ENCODE results near the gene IGF1.

IGF1 gene

DNA sequence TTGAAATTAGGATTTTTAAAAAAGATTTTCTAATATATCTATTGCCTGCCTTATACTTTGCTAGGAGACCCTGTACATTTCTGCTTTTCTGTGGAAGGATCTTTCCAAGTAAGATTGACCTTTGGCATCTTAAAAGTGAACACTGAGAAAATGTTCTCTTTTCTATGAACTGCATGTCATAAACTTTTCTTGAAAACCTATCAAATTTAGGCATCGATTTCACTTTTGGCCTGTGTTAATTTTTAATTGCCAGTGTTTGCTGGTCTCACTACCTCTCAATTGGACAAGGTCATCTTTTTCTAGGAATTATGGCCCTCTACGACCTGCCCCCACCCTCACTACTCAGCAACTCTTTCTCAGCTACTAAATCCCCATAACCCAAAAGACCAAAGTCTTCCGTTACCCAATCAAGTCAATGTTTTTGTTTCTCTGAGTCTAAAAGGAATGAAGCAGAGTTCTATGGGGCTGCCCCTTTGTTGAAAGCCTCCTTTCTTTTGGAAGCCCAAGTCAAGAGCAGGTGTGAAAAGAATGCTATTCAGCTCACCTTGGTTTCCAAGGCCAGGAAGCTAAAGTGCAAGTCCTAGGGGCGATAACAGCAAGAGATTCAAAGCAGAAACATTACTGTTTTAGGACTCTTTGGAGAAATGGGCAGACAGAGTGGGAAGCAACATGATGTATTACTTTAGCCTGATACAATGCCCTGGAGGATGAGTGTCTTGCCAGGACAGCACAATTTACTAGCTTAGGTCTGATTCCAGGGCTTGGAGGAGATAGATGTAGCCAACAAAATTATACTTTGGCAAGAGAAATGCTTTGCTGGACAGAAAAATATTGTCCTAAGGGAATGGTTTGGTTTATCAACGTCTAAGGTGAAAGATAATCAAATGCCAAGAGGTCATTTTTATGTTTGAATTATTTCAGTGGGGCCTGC is 55.0 kb downstream of the IGF1 start:
- DNase-seq = no peak

DNA sequence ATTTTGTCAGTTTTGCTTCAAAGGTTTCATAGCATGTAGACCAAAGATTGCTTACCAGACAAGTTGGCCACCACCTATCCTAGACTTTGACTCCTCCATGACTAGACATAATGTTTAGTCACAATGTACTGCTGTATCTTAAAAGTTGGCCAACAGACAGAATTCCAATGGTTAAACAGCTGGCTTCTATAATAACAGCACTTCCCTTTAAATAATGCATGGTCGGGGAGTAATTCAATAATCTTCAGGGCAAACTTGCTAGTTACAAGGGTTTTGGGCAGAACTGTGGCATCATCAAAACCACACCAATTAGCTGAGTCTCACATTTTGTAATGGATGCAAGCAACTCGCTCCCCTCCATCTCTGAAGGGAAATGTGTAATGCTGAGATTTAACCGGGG is 56.9 kb downstream of the IGF1 start:
- DNase-seq = no peak

DNA sequence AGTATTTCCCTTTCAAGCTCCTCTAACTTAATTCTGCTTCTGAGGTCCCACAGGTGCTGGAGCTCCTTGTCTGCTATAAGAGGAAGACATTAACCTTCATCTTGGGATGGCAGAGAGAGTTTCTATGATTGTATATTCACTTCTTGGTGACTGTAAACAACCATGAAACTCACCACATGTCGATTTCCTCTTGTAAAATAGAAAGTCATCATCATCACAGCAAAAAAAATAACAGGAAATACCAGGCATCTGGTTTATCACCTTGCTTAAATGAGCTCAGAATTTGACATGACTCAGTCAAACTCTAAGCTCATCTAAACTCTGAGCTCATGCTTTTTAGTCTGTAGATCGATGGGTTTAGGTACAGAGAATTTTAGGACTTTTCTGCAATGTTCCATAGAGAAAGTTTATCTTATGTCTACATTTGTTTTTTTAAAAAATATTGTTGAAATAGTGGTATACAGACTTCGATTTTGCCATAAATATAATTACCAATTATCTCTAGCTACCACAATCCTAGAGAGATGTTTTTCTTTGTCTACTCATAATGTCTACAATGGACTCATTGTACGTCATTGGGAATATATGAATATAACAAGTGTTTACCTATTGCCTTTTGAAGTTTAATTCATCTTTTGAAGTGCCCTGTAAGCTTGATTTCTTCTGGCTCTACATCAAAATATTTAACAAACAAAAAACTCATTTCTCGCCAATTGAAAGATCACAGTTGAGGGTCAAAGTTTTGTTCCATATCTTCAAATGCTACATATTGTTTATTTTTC is 58.4 kb downstream of the IGF1 start:
- peak; percentile 4 for DNase-seq

DNA sequence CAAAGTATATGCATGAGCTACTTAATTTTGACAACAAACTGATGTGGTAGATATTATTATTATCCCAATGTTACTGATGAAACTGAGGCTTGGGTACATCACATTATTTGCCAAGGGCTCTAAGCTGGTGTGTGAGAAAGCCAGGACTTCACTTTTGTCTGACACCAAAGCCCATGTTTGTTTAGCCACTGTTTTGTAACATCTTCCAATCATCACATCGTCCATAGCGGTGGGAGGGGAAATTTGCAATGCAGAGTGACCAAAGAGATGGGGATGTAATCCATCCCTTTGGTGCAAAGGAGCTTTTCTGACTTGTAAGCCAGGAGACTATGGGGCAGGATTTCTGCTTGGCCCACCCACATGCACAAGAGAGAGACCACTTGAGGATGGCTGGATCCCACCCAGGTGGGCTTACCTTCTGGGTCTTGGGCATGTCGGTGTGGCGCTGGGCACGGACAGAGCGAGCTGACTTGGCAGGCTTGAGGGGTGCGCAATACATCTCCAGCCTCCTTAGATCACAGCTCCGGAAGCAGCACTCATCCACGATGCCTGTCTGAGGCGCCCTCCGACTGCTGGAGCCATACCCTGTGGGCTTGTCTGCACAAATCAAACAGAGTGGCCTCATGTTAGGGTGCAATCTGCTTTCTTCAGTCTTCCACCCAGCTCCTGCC is 61.1 kb downstream of the IGF1 start:
- DNase-seq = no peak

DNA sequence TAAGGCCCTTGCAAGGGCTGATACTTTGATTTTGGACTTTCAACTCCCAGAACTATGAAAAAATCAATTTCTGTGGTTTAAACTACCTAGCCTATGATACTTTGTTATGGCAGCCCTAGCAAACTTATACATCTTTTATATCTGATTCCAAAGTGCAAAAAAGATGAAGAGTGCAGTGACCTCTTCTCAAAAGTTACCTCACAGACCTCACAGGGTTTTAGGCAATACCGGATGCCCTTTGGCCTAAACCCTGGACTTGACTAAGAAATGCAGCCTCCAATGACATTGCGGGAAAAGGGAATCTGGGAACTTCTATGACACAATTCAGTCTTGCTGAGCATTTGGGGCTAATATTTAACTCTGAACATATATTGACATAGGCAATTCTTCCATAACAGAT is 63.3 kb downstream of the IGF1 start:
- no peak for DNase-seq

DNA sequence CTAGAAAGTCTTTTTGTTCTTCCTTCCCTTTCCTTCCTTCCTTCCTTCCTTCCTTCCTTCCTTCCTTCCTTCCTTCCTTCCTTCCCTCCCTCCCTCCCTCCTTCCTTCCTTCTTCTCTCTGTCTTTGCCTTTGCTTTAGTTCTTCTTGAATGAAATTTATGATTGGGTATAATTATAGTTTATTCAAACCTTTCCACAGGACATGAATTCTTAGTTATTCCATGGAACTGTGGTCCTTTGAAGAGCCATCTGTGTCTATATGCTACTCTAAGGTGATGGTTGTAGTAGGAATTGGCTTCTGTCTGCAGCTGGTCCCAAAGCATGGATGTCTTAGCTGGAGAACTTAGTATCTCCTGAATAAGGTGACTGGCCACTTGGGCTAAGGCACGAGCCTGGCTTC is 64.8 kb downstream of the IGF1 start:
- no peak for DNase-seq

DNA sequence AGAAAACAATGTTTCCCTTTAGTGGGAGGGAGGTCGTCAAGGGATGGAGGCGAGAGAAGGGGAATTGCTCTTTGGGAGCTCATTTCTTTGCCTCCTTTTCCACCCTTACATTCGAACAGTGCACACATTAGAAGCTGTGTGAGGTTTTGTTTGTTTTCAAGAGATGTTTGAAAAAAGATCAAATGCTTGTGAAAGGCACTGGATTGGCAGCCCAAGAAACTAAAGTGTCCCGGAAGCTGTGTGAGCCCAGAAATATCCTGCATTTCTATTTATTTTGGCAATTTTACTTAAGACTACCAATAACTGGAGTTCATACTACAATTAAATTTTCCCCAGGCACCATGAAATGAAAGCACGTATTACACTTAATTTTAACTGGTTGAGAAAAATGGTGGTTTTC is 67.0 kb downstream of the IGF1 start:
- DNase-seq = no peak

DNA sequence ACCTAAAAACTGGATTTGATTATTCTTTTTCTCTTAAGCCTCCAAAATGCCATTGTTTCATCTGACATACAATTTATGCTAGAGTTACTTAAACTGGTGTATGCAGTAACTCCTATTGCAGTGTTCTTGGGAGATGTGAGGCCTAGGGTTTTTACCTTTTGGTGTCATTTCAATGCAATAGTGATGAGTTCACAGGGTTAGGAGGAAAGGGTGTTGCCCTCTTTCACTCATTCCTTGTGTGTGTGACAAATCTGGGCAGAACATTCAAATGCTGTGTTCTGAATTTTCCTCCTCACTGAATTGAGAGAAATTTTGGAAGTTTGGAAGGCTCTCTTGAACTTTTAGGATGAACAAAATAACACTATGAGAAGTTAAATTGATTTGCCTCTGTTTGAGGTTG is 69.9 kb downstream of the IGF1 start:
- no peak for DNase-seq

DNA sequence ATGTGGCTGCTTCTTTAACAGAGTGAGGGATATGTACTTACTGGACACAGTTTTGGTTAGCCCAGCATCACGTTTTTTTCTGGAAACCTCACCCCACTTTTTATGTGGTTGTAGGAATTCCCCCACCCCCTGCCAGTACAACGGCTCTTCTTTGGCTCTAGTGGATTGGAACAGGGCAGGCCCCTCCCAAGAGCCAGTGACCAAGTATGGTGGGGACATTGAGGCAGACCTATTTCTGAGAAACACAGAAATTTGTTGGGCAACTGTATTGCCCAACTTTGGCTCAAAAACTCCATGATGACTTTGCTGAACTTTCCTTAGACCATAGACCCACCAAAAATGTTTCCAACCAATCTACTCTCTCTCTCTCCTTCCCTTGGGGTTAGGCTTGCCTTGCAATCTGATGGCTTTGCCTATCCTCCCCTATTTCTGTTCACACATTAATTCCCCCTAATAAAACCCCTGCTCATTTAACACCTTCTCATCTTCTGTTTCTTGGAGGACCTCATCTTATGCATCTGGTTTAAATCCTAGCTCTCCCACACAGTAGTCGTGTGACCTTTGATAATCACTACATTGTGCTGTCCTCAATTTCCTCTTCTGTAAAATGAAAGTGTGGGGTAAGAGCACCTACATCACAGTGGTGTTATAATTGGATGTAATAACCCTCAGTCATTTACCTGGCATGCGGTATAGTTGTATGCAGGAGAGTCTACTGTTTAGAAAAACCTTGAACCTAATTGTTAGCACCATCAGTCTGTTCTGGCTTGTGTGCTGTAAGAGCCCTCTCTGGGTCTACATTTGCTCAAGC is 71.7 kb downstream of the IGF1 start:
- no peak for DNase-seq

DNA sequence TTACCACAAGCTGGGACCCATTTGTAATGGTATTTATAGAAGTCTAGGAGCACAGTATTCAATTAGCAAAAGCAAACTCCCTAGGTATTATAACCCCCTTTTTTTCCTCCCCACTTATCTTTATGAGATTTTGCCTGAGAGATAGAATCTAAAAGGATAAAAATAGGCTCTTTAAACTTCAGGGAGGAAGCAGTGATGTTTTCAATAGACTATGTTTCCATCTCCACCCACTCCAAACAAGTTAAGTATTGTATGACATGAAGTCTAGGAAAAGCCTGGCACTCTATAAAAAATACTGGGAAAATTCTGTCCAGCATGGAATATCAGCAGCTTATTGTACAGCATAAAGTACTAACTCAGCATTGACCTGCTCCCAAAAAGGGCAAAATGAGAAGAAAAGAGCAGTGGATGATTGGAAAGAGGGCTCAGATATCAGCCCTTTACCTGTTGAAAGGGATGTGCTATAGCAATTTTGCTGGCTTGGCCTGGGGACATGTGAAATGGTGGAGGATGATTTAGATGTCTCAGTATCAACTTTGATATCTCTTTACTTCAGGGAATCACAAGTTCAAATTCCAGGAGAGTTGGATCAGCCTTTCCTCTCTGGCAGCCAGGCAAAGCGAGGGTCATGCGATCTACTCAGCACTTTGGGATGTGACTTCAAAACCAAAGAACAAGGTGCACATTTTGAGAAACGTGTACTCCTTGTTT is 72.4 kb downstream of the IGF1 start:
- DNase-seq = no peak

DNA sequence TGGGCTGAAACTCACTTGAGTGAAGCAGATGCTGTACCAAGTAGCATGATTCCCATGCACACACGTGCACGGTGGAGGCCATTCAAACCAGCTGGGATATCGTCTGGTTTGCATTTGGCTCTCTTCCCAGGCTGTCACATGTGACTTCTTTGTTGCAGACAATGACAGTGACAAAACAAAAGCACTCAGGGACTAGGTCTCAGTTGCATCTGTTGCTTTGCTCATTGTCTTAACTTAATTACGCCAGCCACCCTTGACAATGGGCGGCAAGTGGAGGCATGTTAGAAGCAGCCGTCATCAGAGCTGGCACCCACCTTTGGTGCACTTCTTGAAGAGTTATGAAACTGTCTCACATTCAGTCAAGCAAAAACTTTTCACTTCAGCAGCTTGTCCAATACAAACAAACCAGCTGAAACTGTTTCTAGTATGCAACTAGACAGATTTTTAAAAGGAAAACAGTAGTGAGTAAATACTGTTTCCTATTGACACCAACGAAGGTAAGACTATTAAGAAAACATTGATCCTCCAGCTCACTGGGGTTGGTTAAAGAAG is 74.3 kb downstream of the IGF1 start:
- DNase-seq = no peak

DNA sequence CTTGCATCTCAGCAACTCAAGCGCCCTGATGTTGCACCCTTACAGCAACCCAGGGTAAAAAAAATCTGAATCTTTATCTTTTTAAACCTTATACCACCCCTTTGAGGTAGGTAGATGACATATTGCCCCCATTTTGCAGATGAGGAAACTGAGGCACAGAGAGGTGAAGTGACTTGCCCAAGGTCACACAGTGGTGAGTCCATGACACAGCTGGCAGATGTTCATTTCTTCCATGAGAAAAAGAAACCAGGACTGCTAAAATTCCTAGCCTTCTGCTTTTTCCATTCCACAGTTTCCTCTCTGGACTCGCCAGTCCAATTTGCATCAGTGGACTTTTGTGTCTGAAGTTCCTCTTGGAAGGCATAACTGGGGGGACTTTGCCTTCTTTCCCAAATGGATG is 79.3 kb downstream of the IGF1 start:
- DNase-seq = no peak

DNA sequence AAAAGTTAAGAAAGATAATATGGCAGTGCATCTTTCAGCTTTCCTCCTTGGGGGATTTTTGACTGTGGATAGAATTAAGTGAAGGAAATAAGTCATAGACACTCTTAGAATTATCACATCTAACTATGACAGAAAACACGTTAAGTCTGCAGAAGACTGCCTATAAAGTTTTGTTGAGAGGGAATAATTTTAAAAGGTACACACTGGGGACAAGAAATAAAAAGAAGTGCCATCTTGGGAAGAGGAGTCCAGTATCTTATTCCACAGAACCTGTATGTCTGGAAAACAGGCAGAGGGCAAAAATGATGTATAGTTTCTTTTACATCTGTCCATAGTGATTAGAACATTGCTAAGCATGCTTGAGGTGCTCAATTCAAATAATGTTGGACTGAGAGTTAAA is 80.7 kb downstream of the IGF1 start:
- no peak for DNase-seq

DNA sequence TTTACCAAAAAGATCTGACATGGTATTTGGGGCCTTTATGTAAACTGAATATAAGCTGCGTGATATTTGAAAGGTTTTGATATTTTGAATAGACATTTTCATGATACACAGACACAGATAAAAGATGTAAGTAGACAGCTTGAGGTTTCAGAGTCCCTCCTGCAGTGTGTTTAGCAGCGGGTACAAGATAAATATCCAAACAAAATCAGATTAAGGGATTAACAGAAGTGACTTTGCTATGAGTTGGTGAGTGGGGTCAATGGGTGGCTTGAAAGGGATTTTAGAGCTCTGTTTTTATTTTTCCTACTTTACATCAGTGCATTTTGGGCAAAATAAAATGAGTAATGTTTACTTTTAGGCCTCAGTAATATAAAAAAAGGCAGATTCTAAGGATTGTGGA is 84.1 kb downstream of the IGF1 start:
- no peak for DNase-seq

DNA sequence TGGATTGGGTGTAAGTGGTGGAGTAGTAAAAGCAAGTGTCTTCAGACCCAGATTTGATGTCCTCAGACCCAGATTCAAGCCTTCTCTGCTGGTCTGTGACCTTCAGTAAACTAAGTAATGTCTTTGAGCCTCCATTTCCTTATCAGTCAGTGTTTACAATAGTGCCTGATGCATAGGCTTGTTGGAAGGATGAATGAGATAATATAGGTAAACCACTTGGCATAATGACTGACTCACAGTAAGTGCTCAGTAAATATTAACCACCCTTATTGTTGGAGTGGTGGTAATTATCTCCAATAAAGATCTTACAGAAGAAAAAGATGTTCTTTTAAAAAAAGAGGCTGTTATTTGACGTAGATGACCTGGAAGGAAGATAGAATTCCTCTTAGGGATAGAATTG is 86.2 kb downstream of the IGF1 start:
- DNase-seq = no peak

DNA sequence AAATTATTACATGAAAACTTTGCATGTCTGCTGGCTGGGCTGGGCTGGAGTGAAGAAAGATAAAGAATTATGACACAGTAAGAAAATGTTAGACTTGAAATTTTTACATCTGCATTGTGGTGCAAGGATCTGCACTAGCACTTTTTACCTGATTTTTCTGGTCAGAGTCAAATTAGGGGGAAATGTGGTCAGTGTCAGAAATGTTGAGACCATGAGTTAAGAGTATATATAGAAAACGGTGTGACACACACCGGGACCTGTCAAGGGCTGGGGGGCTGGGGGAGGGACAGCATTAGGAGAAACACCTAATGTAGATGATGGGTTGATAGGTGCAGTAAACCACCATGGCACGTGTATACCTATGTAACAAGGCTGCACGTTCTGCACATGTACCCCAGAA is 90.3 kb downstream of the IGF1 start:
- no peak for DNase-seq

DNA sequence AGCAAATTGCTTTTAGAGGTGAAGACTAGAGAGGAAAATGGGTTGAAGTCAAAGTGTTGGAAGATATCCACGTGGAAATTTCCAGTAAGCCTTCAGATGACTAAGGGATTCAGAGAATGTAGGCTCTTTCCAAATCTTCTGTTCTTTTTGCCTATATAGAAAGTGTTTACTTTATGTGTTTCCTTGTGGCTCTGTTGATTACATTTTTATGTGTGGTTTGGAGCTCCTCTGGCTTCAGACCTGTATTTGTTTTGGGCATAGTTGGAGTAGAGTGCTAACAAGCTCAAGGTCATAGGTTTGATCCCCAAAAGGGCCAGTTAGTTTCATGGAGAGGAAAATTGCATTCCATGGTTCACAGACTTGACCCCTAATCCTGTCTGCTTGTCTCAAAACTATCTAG is 91.9 kb downstream of the IGF1 start:
- no peak for DNase-seq

DNA sequence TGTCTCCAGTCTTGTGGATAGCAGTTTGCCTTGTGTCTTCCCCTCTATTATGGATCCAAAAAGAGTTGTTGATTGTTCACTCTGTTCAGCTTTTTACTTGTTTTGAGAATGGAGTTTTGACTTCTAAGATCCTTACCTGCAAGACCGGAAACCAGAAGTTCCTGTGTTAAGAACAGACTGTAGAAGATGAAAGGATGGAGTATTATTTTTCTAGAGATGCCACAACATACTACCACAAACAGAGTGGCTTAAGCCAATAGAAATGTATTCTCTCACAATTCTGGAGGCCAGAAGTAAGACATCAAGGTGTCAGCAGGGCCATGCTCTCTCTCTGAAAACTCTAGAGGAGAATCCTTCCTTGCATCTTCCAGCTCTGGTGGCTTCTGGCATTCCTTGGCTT is 95.0 kb downstream of the IGF1 start:
- no peak for DNase-seq

DNA sequence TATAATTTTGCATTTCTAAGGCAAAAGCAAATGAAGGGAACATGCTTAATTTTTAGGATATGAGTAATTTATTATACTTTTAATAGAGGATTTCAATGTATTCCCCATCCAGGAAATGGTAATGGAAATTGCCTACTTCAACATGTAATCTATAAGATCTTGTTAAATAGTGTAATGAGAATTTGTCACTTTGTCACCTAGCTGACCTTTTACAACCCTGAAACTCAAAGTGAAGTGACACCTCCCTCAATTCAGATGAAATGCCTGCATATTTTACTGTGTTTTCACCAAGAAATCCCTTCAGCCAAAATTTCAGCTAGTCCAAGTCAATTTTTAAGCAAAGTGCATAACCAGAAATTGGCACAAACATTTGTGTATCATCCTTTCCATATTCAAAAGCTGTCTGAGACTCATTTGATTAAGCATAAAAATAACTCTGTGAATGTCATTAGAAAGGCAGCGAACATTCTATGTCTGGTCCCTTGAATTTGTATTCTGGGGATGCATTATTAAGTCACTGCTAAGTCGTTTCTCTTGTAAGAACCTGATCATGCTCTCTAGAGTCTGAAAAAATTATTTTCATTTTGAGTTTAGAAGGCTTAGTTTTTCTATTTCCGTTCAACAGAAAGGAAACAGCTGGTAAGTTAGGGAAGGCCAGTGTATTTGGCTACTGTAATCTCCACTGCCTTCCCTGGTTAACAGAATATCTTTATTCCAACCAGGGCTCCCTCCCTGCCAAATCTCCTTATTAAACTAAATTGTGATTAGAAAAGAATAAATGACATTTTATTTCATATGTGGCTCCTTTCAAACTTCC is 100.8 kb downstream of the IGF1 start:
- no peak for DNase-seq

DNA sequence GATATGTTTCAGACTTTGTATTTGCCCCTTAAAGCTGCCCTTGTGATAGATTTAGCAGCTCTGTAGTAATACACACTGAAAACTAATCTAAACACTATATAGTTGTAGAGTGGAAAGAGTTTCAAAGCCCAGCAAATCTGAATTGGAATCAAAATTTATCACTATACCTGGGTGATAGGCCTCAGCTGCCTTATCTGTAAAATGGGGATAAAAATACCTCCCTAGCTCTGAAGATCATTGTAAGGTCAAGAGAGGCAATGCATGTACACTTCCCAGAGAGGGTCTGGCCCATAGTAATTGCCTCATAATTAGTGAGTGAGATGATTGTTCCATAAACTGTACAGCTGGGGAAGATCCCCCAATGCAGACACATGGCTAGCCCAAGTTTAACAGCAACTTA is 103.6 kb downstream of the IGF1 start:
- DNase-seq = no peak

DNA sequence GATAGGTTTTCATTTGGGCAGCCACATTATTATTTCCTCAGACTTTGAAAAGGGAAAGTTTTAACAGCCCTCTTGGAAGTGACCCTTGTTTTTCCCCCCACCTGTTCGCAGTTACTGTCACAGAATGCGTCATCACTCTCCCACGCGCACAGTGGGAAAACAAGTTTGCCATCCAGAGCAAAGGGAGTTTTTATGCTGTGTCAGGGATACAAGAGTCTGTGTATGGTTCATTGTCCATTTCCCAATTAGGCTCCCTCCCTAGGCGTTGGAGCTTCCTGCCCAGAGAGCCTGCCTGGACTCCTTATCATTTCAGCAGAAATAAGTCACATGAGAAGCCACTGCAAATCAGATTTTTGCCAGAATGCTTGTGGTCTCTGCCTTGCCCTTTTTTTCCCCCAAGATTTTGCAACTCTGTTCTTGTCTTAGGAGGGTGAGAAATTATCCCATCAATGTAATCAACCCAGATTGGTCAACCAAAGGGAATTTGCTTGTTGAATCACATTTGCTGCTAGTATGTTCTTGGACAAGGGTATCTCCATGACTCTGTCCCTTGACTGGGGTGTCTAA is 104.1 kb downstream of the IGF1 start:
- no peak for DNase-seq

Data from CD4-positive, alpha-beta T cell treated with Interleukin-4 for 4 hours (primary cell).